HG02981 (cell line): ENCODE measurements around the gene TUFM.
"Not testable (repeated sequence)": the region's sequence is repeated elsewhere in the genome, so short reads cannot be mapped to it uniquely, and the experiment has no call there.

Source experiments
- ATAC-seq: cut with Tn5 transposase; IDR thresholded peaks from one replicate; pipeline ENCODE4 v1.9.1; 2021; ENCODE audit warnings: mild to moderate bottlenecking, moderate library complexity; ENCODE audit not compliant: unreplicated experiment

Gene TUFM

DNA sequence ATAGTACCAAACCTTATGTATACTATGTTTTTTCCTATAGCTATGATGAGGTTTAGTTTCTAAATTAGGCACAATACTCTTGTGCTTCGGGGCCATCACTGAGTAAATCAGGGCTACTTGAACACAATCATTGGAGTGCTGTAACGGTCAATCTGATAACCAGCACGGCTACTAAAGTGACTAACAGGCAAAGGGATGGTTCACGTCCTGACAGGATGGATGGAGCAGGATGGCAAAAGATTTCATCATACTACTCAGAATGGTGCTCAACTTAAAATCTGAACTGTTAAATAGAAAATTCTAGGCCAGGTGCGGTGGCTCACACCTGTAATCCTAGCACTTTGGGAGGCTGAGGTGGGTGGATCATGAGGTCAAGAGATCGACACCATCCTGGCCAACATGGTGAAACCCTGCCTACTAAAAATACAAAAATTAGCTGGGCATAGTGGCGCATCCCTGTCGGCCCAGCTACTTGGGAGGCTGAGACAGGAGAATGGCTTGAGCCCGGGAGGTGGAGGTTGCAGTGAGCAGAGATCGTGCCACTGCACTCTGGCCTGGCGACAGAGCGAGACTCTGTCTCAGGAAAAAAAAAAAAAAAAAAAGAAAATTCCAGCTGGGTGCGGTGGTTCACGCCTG, 7.0 kb downstream of the TUFM start:
- no peak for ATAC-seq

GRCh38 chr16:28838558-28838918, 7.6 kb downstream of the TUFM start:
- ATAC-seq = no peak

GRCh38 chr16:28837672-28838557, 8.2 kb downstream of the TUFM start:
- no peak for ATAC-seq

GRCh38 chr16:28836761-28837064, 9.4 kb downstream of the TUFM start:
- no peak for ATAC-seq

DNA sequence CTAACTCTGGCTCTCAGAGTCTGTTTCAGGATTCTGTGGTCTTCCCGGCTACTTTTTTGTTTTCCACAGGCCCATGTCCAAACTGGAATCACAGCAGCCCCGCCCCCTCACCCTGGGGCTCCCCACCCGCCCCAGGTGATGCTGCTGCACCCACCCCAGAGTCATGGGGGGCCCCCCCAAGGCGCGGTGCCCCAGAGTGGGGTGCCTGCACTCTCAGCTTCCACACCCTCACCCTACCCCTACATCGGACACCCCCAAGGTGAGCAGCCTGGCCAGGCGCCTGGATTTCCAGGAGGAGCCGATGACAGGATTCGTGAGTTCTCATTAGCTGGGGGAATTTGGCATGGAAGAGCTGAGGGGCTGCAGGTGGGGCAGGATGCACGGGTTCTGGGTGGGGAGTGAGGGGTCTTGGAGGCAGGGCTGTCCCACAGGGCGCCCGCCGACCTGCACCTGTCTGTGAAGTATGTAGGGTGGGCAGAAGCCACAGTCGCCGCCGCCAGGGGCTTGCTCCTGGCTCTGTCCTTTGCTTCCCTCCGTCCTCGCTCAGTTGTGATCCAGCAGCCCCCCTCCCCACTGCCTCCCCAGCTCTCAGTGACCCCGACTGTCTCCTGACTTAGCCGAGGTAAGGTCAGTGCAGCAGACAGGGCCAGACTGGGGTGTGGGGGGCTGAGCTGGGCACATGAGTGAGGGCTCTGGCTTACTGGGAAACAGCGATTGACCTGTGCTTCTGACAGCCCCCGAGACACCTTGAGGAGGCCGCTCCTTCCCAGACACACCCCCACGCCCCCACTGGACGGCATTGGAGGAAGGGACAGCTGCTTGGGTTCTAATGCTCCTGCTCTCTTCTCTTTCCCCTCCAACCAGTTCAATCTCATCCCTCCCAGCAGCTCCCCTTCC, 10.0 kb downstream of the TUFM start:
- ATAC-seq = no peak

DNA sequence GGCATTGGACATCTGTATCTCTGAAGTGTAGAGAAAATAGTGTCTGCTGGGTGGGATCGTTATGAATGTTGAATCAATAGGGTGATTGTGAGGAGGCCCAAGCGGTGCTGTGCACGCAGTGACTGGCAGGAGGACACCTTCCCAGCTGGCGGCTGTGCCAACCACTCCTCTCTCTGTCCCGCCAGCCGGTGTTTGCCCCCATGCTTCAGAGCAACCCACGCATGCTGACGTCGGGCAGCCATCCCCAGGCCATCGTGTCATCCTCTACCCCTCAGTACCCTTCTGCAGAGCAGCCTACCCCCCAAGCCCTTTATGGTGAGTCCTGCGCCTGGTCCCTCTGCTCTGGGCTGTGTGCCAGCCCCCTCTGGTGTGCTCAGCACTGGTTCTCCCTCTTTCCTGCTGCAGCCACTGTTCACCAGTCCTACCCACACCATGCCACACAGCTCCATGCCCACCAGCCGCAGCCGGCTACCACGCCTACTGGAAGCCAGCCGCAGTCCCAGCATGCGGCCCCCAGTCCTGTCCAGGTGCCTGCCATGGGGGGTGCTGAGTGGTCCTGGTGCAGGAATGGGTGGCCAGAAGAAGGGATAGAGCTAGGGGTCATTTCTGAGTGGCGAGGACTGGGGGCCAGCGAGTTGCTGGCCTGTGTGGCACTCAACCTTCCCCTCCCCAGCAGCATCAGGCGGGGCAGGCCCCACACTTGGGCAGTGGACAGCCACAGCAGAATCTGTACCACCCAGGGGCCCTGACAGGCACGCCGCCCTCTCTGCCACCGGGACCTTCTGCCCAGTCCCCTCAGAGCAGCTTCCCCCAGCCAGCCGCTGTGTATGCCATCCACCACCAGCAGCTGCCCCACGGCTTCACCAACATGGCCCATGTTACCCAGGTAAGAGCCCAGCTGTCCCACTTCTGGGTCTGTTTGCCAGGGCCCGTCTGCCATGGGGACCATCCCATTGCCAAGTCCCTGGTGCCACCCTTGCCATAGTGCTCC, 11.0 kb downstream of the TUFM start:
- no peak for ATAC-seq

GRCh38 chr16:28834349-28834748, 11.8 kb downstream of the TUFM start:
- ATAC-seq = no peak

GRCh38 chr16:28830531-28830930, 15.6 kb downstream of the TUFM start:
- no peak for ATAC-seq

DNA sequence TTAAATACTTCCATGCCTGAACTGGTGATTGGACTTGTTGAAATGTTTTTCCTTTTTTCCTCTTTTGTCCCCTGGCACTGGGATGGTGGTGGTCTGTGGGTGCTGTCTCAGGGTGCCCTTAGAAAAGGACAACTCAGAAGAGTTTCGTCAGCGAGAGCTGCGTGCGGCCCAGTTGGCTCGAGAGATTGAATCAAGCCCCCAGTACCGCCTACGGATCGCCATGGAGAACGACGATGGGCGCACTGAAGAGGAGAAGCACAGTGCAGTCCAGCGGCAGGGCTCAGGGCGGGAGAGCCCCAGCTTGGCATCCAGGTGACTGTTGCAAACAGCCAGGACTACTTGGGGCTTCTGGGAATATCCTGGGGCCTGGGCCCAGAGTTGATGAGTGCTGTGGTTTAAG, 16.4 kb downstream of the TUFM start:
- ATAC-seq = no peak

DNA sequence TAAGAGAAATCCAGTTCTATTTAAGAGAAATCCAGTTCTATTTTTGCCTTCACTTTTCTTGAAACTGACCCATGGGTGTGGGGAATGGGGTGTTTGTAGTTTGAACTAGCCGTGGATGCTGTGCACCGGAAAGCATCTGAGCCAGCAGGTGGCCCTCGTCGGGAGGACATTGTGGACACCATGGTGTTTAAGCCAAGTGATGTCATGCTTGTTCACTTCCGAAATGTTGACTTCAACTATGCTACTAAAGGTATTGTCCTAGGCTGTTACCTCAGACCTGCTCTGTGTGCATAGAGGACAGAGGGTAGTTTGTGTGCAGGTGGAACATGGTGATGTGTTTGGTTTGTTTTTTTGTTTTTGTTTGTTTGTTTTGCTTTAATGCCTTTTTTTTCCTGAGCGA, 20.0 kb downstream of the TUFM start:
- ATAC-seq = no peak

DNA sequence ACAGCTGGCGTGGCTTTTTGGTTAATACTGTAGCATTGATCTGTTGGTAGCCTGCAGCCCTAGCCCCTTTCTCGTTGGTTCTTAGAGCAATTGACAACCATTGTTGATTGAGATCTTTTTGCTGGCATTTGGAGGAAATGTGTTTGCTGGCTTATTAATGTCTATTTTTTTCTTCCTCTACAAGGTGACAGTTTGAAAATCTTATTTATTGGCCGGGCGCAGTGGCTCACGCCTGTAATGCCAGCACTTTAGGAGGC, 21.5 kb downstream of the TUFM start:
- no peak for ATAC-seq

GRCh38 chr16:28823873-28824716, 22.1 kb downstream of the TUFM start:
- ATAC-seq = peak; percentile 60

GRCh38 chr16:28823291-28823872, 22.8 kb downstream of the TUFM start:
- ATAC-seq = peak; percentile 23

GRCh38 chr16:28822520-28823290, 23.4 kb downstream of the TUFM start, which contains the start of gene ATXN2L:
Gene ATXN2L, plus strand, starts transcription at chr16:28822999. Its CDS starts 261 bp downstream, at chr16:28823260.
- ATAC-seq = peak; percentile 37

DNA sequence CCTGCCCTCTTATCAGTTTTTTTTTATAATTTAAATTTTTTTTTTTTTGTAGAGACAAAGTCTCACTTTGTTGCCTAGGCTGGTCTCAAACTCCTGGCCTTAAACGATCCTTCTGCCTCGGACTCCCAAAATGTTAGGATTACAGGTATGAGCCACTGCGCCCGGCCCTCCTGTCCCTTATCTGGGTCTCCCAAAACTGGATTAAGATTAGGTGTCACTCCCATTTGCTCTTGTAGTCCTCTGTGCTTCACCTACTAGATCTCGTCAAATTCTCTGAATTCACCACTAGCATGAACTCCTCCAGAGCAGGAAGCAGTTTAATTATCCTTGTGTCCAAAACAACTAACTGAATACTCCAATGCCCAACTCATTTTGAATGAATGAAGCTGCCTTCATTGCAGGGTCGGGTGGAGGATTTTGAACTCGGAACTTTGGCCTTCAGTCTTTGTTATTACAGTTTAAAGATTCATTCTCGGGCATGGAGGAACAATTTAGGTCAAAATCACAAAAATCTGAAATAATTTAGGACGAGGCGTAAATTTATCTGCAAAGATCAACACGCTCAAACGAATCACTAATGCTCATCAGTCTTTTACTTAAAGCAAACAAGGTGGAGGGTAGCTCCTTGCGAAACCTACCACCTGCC, 24.2 kb downstream of the TUFM start:
- ATAC-seq = no peak

DNA sequence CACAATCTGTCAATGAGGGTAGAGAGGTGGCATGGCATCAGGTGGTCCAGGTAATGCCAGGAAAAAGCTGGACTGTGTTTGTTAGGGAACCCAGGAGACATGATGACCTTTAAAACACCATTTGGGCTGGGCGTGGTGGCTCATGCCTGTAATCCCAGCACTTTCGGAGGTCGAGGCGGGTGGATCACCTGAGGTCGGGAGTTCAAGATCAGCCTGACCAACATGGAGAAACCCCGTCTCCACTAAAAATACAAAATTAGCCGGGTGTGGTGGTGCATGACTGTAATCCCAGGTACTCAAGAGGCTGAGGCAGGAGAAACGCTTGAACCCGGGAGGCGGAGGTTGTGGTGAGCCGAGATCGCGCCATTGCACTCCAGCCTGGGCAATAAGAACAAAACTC, 25.6 kb downstream of the TUFM start:
- not testable (repeated sequence) for ATAC-seq

DNA sequence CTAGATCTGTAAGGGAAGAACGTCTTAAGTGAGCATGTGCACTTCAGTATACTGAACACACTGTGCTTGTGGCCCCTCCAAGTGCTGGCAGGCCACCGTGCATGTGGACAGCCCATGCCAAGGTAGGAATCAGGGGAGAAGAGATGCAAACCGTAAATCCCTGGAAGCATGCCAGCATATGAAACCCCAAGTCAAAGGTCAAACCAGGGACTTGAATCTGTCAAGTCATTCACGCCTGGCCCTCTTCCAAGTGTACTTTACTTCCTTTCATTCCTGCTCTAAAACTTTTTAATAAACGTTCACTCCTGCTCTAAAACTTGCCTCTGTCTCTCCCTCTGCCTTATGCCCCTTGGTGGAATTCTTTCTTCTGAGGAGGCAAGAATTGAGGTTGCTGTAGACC, 26.1 kb downstream of the TUFM start:
- no peak for ATAC-seq
